ENCODE data around the gene TCEA3. TPM values are rescaled to one million over a fixed set of nuclear protein-coding genes. Genes with fewer than 3 reads are reported as not detected.

The TCEA3 gene
- total RNA-seq, 4 donors from 2014 or later, result 39.5 to 49.1 (median 46.2) TPM

GRCh38 chr1:23369335-23370013 is 55.1 kb downstream of the TCEA3 start, which contains the start of gene ZNF436:
Gene ZNF436 (minus strand): TSS chr1:23369836. CDS start chr1:23368005, 1,831 bp downstream.
- intact Hi-C loops (cut with DNase I; ENCODE audit: low total_unique reads), result no loop called here
- DNase-seq (ENCODE audit: low spot score in 2 of 2), result peak; percentile 81 to 95
- TF ChIP-seq POLR2A (IDR thresholded peaks at IDR 0.05) (no peak), CTCF (IDR thresholded peaks at IDR 0.05) (no peak)
- 0 to 1% methylated on average over 23 to 29 of the region's 29 CpGs for WGBS, 2 donors
- H3K4me3 ChIP-seq (ENCODE audit: low read depth, poor library complexity, severe bottlenecking), result peak within 1 kb of the TSS; percentile 66

GRCh38 chr1:23368562-23369334 is 55.8 kb downstream of the TCEA3 start:
- intact Hi-C loops (cut with DNase I; ENCODE audit: low total_unique reads), result no loop called here

GRCh38 chr1:23367791-23368561 is 56.6 kb downstream of the TCEA3 start:
- 1% methylated on average over 22 to 41 of the region's 41 CpGs for WGBS, 2 donors
- peak overlapping the region; percentile 66 for H3K4me3 ChIP-seq (ENCODE audit: low read depth, poor library complexity, severe bottlenecking)
- peak; percentile 99 to 100 for DNase-seq (ENCODE audit: low spot score in 2 of 2)
- intact Hi-C loops (cut with DNase I; ENCODE audit: low total_unique reads), result no loop called here
- TF ChIP-seq CTCF (IDR thresholded peaks at IDR 0.05) (no peak), POLR2A (IDR thresholded peaks at IDR 0.05) (no peak)

More at GRCh38 chr1:23368562-23369334, 55.8 kb downstream of the TCEA3 start:
- 0% methylated on average over 24 to 61 of the region's 61 CpGs for WGBS, 2 donors
- peak overlapping the region; percentile 66 for H3K4me3 ChIP-seq (ENCODE audit: low read depth, poor library complexity, severe bottlenecking)
- DNase-seq (ENCODE audit: low spot score in 2 of 2), result peak; percentile 89 to 98
- TF ChIP-seq POLR2A (IDR thresholded peaks at IDR 0.05) (peak in 1 of 2 donors; percentile 70), CTCF (IDR thresholded peaks at IDR 0.05) (no peak)

- peak overlapping the region; percentile 65 for H3K4me3 ChIP-seq (ENCODE audit: low read depth, poor library complexity, severe bottlenecking)
- DNase-seq (ENCODE audit: low spot score in 2 of 2), result no peak
- TF ChIP-seq POLR2A (IDR thresholded peaks at IDR 0.05), result no peak
- 31 to 46% methylated on average over 9 of the region's 9 CpGs for WGBS, 2 donors
- intact Hi-C loops (cut with DNase I; ENCODE audit: low total_unique reads), result no loop called here
Observed at GRCh38 chr1:23367451-23367790, 57.1 kb downstream of the TCEA3 start.

GRCh38 chr1:23366598-23366997 is 58.0 kb downstream of the TCEA3 start:
- WGBS, 2 donors, result 41 to 57% methylated on average over 5 of the region's 5 CpGs
- intact Hi-C loops (cut with DNase I; ENCODE audit: low total_unique reads), result no loop called here
- no peak for DNase-seq (ENCODE audit: low spot score in 2 of 2)
- H3K4me3 ChIP-seq (ENCODE audit: low read depth, poor library complexity, severe bottlenecking), result no peak overlapping the region
- TF ChIP-seq POLR2A (IDR thresholded peaks at IDR 0.05) (no peak), CTCF (IDR thresholded peaks at IDR 0.05) (no peak)

- WGBS, 2 donors, result 56 to 63% methylated on average over 2 of the region's 2 CpGs
- intact Hi-C loops (cut with DNase I; ENCODE audit: low total_unique reads), result no loop called here
- TF ChIP-seq POLR2A (IDR thresholded peaks at IDR 0.05) (no peak), CTCF (IDR thresholded peaks at IDR 0.05) (no peak)
- H3K4me3 ChIP-seq (ENCODE audit: low read depth, poor library complexity, severe bottlenecking), result no peak overlapping the region
- DNase-seq (ENCODE audit: low spot score in 2 of 2), result no peak
Observed at GRCh38 chr1:23366146-23366545, 58.4 kb downstream of the TCEA3 start.
